Left colon (tissue), 2 donors: ENCODE data around the gene PRTFDC1. TPM values are rescaled to one million over a fixed set of nuclear protein-coding genes. Genes with fewer than 3 reads are reported as not detected.

Experiments
- ATAC-seq: fragments of 200-7000 bp; cut with Tn5 transposase; one replicate; pipeline ENCODE4 v1.9.1; 2020; ENCODE audit warnings: mild to moderate bottlenecking, moderate library complexity
- DNase-seq, 2 donors: peaks; one replicate each; pipeline ENCODE4 v3.0.0-alpha.2; 2020
- intact Hi-C, 2 donors: fragments of 100-400 bp; cut with DNase I in 1 of 2; cut with micrococcal nuclease in 1 of 2; formaldehyde crosslinking; loops; one replicate each; pipeline versions ENCODE4 v1.11.2 to v1.14.0; 2022; cut with DNase I, micrococcal nuclease
- total RNA-seq, 2 donors: library from RNA; stranded (reverse); fragmentation: NEBNext Ultra II Directional; extraction: Animal tissue kit (Norgen Biotek cat#: 25700); gene quantifications; one replicate each; pipeline ENCODE4 v1.2.1, GENCODE V29; 2021
- donor health status: DM: no; HTN: no; CAD: no.
- donor health status: DM: yes; HTN: yes; CAD: no.

PRTFDC1 gene
- total RNA-seq, 2 donors from 2014 or later, result 6.2 to 6.6 TPM

DNA sequence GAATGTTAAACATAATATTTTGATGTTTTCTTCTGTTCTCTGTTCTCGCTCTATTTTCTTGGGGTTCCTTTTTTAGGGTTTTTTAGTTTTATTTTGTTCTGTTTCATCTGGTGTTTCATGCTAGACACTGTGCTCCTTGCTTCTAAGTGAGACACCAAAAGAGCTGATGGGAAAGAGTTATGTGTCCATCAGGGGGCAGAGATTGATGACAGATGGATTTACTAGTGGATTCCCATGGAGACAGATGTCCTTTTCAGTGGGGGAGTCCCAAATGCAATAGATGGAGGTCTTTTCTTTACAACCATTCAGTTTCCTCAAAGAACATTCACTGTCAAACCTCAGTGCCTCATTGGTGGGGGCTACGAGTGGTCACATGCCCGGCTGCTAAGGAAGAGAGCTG, 34.9 kb downstream of the PRTFDC1 start:
- DNase-seq, result no peak
- intact Hi-C loops, result no loop called here
- ATAC-seq, result no peak

DNA sequence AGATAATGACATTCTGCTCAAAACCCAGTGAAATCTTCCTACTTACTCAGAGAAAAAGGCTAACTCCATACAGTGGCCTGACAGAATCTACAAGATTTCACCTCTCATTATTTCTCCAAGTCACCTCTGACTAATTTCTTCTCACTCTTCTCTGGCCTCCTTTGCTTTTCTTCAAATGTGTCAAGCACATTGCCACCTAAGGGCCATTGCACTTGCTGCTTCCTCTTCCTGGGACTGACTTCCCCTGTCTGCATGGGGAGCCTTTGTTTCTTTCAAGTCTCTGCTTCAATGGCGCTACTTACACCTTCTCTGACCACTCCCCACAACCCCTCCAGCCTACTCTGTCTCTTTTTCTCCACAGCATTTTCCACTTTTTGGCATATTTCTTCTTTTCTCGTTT, 36.0 kb downstream of the PRTFDC1 start:
- peak; percentile 19 for ATAC-seq
- no peak for DNase-seq
- intact Hi-C loops, result no loop called here

DNA sequence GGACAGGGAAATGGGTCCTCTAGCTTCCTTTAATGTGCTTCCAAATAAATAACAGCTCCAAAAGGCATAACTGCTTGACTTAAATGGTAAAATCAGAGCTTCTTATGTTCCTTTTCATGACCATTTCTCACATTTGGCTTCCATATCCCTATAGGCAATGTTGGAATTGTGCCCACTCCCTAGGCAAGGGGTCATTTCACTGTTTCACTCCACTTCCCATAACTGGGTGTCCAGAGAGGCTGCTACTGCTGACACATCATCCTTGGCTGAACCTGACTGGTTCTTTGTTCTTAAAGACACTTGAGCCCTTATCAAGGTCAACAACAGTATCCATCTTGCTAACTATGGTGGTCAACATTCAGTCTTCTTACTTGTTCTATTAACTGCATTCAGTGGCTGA, 37.1 kb downstream of the PRTFDC1 start:
- DNase-seq (no peak), ATAC-seq (no peak)
- intact Hi-C loops, result no loop called here

DNA sequence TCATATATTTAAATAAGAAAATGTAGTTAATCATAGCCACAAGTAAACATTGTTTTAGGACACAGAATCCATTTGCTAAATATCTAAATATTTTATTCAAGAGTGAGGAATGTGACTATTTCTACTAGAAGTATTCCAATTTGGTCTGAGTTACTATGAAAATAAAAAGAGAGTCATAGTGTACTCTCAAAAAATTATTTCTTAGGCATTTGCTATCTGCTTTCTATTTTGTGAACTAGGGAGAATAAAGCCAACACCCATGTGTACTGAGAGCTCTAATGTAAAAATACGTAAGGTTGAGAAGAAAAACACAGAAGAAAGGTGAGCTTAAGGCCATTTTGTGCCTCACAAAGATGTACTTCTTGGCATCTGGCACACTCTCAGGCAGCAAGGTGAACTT, 38.3 kb downstream of the PRTFDC1 start:
- intact Hi-C loops, result no loop called here
- no peak for DNase-seq
- ATAC-seq, result no peak

DNA sequence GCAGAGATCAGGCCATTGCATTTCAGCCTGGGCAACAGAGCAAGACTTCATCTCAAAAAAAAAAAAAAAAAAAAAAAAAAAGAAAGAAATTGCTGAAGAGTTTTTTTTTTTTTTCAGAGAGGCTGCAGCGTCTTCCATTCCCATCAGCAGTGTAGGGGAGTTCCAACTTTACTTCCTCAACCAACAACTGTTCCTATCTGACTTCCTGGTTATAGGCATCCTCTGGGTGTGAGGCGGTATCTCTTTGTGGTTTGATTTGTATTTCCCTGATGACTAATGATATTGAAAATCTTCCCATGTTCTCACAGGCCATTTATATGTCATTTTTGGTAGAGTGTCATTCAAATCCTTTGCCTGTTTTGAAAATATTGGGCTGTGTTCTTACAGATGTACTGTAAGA, 40.2 kb downstream of the PRTFDC1 start:
- ATAC-seq (peak; percentile 97), DNase-seq (no peak)
- intact Hi-C loops, result no loop called here

DNA sequence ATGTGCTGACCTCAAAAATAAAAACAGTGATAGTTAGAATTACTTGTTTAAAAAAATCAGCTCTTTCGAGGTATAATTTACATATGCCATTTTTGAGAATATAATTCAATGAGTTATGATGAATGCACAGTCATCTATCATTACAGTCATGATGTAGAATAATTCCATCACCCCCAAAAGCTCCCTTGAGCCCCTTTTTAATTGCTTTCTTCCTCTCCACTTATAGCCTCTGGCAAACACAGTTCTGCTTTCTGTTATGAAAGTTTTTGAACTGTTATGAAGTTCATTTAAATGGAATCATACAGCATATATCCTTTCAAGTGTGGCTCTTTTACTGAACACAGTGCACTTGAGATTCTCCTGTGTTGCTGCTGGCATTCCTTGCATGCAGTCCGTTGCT, 41.4 kb downstream of the PRTFDC1 start:
- ATAC-seq, result no peak
- intact Hi-C loops, result no loop called here

DNA sequence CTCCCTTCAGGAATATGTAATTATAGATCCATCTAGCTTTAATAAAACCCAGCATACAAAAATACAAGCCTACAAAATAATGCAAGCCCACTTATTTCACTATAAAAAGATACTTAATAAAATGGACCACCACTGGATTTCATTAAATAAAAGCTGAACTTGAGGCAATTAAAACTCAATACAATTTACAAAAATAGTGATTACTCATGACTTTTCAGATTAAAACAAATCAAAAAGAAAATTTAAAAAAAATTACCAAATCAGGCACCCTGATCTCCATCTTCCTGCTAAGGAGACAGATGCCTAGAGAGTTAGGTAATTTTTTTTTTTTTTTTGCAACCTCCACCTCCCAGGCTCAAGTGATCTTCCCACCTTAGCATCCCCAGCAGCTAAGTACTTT, 41.8 kb downstream of the PRTFDC1 start:
- ATAC-seq (no peak), DNase-seq (no peak)
- intact Hi-C loops, result no loop called here

More for the DNA sequence above, 41.4 kb downstream of the PRTFDC1 start:
- DNase-seq, result no peak

DNA sequence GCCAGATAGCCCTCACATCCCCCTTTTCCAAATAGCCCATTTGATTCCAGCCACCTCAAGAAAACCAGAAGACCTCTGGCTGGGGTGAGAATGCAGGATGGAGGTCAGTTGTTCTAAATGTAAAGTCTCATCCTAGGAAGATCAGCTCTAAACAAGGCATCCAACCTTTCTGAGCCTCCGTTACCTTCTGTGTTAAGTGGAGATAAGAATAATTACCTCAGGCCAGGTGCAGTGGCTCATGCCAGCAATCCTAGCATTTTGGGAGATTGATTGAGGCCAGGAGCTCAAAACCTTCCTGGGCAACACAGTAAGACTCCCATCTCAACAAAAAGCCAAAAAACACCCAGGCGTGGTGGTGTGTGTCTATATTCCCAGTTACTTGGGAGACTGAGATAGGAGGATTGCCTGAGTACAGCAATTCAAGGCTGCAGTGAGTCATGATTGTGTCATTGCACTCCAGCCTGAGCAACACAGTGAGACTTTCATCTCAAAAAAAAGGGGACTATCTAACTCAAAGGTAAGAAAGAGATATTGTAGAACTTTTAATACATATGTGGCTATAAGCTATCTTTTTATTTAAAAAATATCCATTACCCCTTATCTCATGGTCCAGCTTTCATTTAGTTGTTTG, 43.5 kb downstream of the PRTFDC1 start:
- ATAC-seq (peak; percentile 52), DNase-seq (no peak)
- intact Hi-C loops, result no loop called here

DNA sequence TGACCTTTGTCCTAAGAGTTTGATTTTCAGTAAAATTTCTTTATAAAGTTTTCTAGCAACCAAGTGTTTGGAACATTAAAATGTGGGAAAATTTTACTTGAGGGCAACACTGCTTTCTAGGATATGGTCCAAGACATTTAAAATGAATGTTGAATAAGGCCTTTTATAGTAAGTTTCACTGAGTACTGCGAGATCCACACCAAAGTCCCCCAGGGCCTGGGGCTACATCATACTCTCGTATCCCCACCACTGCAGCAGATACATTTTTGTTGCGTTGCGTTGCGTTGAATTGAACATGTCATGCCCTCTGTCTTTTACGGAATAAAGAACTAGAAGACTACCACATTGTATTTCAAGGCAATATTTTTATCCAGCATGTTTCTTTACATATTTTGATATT, 44.5 kb downstream of the PRTFDC1 start:
- intact Hi-C loops, result no loop called here
- ATAC-seq (no peak), DNase-seq (no peak)

DNA sequence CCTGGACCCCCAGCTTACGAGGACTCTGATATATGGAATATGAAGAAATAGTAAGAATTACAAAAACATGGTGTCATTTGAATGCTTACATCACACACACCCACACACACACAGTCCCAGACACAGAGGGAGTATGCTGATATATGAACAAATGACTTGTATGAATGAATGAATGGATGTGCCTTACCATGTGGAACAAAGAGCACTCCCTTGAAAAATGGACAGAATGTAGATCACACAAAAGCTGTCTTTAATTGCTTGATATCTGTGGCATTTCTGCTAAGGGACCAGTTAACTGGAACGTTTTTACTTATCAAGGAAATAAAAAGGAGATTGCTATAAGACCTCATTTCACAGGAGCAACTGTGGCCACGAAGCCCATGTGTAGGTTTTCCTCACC, 46.0 kb downstream of the PRTFDC1 start:
- no peak for DNase-seq
- intact Hi-C loops, result no loop called here
- no peak for ATAC-seq

DNA sequence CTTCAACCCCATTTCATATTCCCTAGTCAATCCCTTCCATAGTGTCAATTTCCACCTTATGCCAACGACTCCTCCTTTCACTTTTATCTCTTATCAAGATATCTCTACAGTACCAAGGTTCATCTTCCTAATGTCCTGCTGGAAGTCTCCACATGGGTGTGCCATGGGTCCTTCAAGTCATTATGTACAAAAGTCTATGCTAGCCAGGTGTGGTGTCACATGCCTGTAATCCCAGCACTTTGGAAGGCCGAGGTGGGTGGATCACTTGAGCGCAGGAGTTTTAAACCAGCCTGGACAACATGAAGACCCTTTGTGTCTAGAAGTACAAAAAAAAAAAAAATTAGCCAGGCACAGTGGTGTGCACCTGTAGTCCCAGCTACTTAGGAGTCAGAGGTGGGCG, 47.6 kb downstream of the PRTFDC1 start:
- intact Hi-C loops, result no loop called here
- DNase-seq, result peak in 1 of 2 donors; percentile 45
- peak; percentile 63 for ATAC-seq

DNA sequence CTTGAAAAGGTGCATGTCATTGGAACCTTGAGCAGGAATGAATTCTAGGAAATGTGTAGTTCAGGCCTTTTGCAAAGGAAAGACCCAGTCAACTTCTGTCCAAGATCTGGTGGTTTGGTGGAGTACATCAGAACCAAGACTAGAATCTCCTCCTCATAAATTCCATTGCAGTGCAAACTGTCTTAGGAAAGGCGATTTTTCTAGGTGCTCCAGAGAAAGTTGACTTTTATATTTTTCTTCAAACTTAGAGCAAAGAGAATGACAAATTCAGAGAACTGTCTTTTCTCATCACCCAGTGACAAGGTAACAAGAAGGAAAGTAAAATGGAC, 50.0 kb downstream of the PRTFDC1 start:
- DNase-seq (no peak), ATAC-seq (no peak)
- intact Hi-C loops, result no loop called here

DNA sequence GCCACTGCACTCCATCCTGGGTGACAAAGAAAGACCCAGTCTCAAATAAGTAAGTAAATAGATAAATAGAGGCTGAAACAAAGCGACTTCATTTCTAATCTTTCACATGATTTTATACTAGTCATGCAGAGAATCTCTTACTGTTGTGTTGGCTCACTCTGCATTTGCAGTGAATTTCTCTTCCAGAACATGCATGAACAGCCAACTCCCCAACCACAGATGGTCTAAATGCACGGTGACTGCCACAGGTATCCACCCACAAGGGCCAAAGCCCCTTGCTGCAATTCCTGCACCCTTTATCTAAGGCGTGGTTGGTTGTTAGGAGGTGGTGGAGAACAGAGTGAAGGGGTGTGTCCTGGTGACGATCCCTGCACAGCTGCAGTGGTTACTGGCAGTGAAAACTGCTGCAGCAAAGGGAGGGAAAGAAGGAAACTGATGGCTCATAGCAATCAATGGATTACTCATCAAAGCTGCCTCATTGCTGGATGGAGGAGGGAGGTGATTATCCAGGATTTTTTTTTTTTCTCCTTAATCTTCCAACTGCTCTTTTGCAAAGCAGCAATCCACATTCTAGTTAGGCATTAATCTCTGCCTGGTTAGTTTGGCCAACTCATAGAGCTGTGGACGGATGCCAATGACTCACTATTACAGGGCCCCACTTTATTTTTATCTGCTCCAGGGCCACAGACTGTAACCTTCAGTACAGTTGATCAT, 50.6 kb downstream of the PRTFDC1 start:
- intact Hi-C loops, result no loop called here
- DNase-seq, result peak; percentile 68 to 87
- ATAC-seq, result peak; percentile 90

DNA sequence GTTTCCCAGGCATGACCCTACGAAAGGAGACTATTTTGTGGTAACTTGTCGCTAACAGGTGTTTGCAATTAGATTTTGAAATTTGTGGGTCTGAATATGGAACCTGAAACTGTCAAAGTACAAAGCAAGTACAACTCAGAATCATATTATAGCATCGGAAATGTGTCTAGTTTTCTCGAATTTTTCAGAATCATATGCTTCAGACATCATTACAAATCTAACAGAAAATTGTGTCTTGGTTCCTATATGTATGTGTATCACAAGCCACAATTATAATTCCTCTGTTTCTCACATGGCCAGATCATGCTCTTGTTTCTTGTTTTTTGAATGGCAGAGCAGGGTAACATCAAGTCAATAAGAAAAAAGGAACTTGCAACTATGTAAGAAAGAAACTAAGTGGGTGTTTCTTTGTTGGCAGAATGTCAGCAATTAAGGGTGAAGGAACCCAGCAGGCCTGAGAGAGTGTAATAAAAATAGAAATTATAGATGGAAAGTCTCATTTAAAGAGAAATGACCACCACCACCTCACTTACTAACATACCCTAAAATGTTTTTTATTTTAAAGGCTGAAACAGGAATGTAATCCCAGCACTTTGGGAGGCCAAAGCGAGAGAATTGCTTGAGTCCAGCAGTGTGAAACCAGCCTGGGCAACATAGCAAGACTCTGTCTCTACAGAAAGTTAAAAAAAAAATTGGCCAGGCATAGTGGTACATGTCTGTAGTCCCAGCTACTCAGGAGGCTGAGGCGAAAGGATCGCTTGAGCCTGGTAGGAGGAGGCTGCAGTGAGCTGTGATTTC, 51.3 kb downstream of the PRTFDC1 start:
- DNase-seq (no peak), ATAC-seq (peak; percentile 14)
- intact Hi-C loops, result no loop called here

DNA sequence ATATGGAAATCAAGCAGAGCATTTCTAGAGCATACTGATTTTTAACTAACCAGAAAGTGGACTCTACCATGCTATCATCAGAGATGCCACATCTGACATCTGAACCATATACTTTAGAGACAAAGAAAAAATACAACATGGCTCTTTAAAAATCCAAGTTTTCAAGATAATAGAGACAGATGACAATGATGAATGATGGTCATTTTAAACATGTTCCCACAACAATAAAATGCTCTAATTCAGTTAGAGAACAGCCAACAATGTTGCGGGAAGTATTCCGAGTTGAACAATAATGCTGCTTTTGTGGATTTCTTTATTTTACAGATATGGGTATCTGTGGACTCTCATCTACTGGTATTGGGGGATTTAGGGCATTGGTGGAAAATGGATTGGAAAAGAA, 52.8 kb downstream of the PRTFDC1 start:
- intact Hi-C loops, result no loop called here
- ATAC-seq, result no peak
- no peak for DNase-seq

DNA sequence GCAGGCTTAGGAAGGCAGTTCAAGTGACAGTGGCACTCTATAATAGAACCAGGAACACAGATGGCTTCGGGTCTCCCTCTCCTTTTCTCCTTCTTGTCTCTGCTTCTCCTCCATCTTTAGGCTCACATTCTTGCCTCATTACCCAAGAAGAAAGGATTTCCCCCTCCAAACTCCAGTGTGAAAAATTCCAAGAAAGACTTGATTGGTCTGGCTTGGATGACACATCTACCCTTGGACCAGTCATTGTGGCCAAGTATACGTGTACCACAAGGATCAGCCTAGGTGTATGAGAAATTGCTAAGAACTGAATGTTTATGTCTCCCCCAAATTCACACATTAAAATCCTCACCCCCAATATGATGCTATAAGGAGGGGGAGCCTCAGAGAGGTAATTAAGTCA, 53.9 kb downstream of the PRTFDC1 start:
- DNase-seq (no peak), ATAC-seq (no peak)
- intact Hi-C loops, result no loop called here

DNA sequence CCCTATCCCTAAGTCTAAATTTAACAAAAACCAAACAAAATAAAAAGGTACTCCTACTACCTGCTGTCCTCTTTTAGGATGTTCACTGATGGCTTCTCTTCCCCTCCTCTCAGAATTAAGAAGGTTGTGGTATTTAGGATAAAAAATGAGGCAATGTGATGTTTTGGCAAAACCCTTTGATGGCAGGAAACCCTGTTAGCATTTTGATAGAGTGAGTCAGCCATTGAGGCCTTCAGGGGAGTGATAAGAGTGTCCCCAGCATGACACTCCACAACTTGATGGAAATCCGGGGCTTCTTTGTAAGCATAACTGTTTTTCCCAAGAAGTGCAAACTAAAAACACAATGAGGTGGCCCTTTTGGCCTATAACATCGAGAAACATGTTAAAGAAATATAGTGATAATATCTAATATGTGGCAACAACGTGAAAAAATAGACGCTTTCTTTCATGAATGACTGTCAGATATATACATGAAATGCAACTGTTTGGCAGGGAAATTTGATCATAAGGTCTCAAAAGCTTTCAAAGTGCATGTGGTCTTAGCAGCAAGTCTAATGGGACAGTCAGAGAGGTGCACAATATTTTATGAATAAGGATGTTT, 55.0 kb downstream of the PRTFDC1 start:
- ATAC-seq, result no peak
- intact Hi-C loops, result no loop called here
- no peak for DNase-seq

DNA sequence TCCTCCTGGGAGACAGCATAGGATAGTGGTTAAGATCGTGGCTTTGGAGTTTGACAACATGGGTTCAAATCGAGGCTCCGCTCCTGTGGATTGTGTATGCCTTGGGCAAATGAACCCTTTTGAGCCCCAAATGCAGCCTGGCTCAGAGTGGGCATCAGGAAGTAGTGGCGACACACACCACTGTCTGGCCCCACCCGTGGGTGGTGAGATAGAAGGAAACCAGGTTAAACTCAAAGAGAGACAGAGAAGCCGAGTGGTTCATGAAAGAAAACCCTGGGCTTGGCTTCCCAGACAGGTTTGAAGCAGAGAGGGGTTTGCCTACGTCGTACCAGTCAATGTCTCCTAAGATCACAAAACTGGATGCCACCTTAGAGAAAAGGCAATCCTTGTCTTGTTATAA, 57.7 kb downstream of the PRTFDC1 start:
- ATAC-seq (peak; percentile 28), DNase-seq (peak in 1 of 2 donors; percentile 28)
- intact Hi-C loops, result no loop called here

DNA sequence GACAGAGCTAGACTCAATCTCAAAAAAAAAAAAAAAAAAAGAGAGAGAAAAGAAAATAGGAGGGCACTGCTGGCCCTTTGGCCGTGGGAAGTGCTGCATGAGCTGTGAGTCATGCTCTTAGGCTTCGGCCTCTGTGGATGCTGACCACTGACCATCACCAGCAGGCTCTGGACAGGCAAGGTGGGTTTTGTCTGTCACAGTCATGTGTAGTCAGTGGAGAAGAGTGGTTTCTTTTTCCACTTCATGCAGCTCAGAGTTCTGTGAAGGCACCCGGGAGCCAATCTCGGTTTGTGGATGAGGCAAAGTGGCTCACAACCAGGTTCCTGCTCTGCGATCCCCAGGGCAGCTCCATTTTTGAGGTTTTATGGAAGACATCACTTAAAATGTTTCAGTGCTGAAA, 58.1 kb downstream of the PRTFDC1 start:
- DNase-seq, result no peak
- no peak for ATAC-seq
- intact Hi-C loops, result no loop called here

DNA sequence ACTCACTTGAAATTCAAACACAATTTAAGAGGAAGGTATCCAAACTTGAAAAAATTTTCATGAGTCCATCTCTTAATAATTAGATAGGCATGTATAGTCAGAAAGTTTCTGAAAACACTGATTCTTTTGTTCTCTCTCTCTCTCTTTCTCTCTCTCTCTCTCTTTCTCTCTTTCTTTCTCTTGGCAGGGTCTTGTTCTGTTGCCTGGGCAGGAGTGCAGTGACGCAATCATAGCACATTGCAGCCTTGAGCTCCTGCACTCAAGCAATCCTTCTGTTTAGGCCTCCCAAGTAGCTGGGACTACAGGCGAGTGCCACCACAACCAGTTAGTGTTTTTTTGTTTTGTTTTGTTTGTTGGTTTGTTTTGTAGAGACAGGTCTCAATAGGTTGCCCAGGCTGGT, 59.3 kb downstream of the PRTFDC1 start:
- DNase-seq, result no peak
- ATAC-seq, result no peak

More for the DNA sequence above, 59.3 kb downstream of the PRTFDC1 start:
- intact Hi-C loops, result no loop called here
